GM18526 (cell line): Measurements from ENCODE around the gene PRKG1.

Source experiments
- POLR2A ChIP-seq: IDR thresholded peaks from 3 replicates; pipeline ENCODE4 v1.6.1; 2011; ENCODE audit not compliant: insufficient read length; ENCODE audit errors: extremely low read depth

PRKG1 gene

GRCh38 chr10:51137756-51138529 is 63.7 kb downstream of the PRKG1 start:
- no peak for TF ChIP-seq POLR2A

GRCh38 chr10:51139176-51139575 is 64.9 kb downstream of the PRKG1 start:
- no peak for TF ChIP-seq POLR2A

- TF ChIP-seq POLR2A = no peak
Observed at GRCh38 chr10:51141010-51141409, 66.7 kb downstream of the PRKG1 start.

GRCh38 chr10:51144161-51144781 is 70.0 kb downstream of the PRKG1 start:
- no peak for TF ChIP-seq POLR2A

GRCh38 chr10:51145375-51145774 is 71.1 kb downstream of the PRKG1 start:
- TF ChIP-seq POLR2A = no peak

GRCh38 chr10:51147644-51148399 is 73.5 kb downstream of the PRKG1 start:
- TF ChIP-seq POLR2A = no peak

- TF ChIP-seq POLR2A = no peak
Observed at GRCh38 chr10:51156926-51157325, 82.6 kb downstream of the PRKG1 start.

GRCh38 chr10:51158832-51159231 is 84.5 kb downstream of the PRKG1 start:
- no peak for TF ChIP-seq POLR2A

GRCh38 chr10:51159841-51160240 is 85.6 kb downstream of the PRKG1 start:
- no peak for TF ChIP-seq POLR2A

- no peak for TF ChIP-seq POLR2A
Observed at GRCh38 chr10:51162002-51162401, 87.7 kb downstream of the PRKG1 start.

GRCh38 chr10:51168086-51168815 is 94.0 kb downstream of the PRKG1 start:
- TF ChIP-seq POLR2A = no peak

GRCh38 chr10:51169111-51169510 is 94.8 kb downstream of the PRKG1 start:
- TF ChIP-seq POLR2A = no peak

GRCh38 chr10:51170518-51171245 is 96.4 kb downstream of the PRKG1 start:
- TF ChIP-seq POLR2A = no peak

- no peak for TF ChIP-seq POLR2A
Observed at GRCh38 chr10:51171946-51172345, 97.7 kb downstream of the PRKG1 start.

- no peak for TF ChIP-seq POLR2A
Observed at GRCh38 chr10:51176976-51177695, 102.8 kb downstream of the PRKG1 start.

GRCh38 chr10:51178634-51179033 is 104.3 kb downstream of the PRKG1 start:
- TF ChIP-seq POLR2A = no peak
